ENCODE measurements around the gene PCBP4. TPM values are rescaled to one million over a fixed set of nuclear protein-coding genes. Genes with fewer than 3 reads are reported as not detected.

The PCBP4 gene
- total RNA-seq, 2 donors from 2014 or later, result 73.8 to 119 TPM

DNA sequence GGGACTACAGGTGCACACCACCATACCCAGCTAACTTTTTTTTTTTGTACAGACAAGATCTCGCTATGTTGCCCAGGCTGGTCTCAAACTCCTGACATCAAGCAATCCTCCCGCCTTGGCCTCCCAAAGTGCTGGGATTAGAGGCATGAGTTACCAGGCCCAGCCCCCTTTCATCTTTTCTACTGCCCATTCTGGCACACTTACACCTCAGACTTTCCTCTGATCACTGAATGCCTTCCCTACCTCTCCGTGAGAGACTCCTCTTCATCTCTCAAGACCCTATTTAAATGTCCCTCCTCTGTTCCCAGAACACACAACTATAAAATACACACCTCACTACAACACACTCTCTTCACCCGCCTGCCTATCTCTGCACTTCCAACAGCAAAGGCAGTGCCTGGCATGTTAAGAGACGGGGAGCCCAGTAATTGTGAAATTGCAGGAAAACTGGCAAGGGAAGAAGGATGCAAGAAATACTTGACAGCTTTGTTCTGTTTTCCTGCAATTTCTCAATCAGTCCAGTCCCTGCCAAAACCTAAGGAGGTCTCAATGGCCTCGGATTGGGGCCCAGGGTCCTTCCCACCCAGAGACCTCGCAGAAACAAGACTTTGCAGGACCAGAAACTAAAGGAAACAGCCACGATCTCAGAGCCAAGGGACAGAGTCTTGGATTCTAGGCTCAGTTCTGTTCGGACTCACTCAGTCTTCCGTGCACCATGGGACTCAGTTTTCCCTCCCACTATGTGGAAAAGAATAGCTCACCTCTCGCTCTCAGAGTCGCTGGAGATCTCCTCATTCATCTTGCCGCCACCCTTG lies 26.4 kb downstream of the PCBP4 start:
- no peaks in the 10 kb centered on the region for H3K27me3 ChIP-seq
- no peak for DNase-seq (ENCODE audit: low spot score)
- peaks cover 29% of the 10 kb centered on the region for H3K36me3 ChIP-seq
- TF ChIP-seq CTCF (IDR thresholded peaks at IDR 0.05), result no peak
- H3K4me3 ChIP-seq, result peak overlapping the region; percentile 57 to 80
- no peaks in the 10 kb centered on the region for H3K9me3 ChIP-seq
- peak overlapping the region in 1 of 2 donors; percentile 67 for H3K27ac ChIP-seq
- peaks cover 0 to 32% of the 10 kb centered on the region in 2 donors for H3K4me1 ChIP-seq

DNA sequence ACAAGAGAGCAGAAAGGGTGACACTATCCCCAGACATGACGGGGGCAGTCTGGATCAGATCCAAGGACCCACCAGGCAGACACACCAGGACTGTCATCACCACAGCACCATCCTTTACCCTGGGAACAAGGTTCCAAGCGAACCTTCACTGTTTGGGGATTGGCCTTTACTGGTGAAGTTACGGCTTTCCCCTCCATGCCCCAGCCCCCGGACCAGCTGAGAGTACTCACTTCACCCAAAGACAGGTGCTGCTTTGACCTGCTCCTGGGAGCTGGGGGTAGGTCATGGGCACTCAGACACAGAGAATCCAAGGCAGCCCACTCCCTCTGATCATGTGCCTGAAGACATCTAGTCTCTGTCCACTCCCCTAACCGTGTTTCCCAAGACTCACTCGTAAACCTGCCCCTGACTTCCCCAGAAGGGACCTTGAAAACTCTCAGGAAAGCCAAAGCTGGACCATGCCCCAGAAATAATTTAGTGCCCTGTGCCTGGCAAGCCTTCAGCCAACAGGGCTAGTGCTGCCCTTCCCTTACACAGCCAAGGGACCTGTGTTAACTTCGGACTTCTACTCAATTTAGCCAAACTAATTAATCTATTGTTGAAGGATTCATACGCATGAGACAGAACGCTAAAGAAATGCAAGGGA lies 28.4 kb downstream of the PCBP4 start:
- no peaks in the 10 kb centered on the region for H3K27me3 ChIP-seq
- peaks cover 48% of the 10 kb centered on the region for H3K36me3 ChIP-seq
- TF ChIP-seq CTCF (IDR thresholded peaks at IDR 0.05), result no peak

DNA sequence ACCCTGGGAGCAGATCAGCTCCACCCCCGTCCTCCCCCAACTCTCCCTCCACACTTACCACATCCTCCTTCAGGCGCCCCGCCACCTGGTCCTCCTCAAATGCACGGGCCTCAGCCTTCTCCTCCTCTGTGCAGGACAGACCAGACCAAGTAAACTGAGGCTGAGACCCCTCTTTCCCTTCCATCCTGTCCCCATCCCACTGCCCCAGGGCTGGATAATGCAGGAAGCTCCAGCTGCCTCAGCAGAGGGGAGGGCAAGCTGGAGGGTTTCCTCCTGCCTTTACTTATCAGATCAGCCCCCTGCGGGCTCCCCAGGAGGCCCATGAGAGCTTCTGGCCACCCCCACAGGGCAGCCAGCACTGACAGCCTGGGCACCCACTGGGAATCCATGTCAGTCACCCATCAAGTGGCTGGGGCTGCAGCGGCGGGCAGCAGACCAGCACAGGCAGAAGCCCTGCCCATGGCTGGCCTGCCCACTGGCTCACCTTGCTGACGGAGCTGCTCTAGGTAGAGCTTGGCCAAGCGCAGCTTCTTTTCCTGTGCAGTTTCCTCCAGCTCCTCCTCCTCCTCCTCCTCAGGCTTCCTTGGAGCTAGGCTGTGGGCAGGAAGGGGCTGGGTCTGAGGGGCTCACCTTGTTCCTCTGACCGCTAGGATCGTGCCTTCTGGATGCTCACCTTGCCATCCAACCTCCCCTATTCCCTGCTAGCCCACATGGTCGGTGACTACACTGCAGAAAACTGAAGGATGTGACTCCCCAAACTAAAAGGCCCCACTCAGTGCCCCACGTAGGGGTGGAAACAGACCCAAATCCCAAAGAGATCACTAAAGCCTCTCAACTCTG lies 29.4 kb downstream of the PCBP4 start:
- Histone ChIP-seq H3K27ac (no peak overlapping the region), H3K9me3 (no peaks in the 10 kb centered on the region), H3K27me3 (no peaks in the 10 kb centered on the region), H3K4me3 (no peak overlapping the region), H3K36me3 (peaks cover 59% of the 10 kb centered on the region), H3K4me1 (peaks cover 0 to 25% of the 10 kb centered on the region in 2 donors)
- no peak for TF ChIP-seq CTCF (IDR thresholded peaks at IDR 0.05)
- no peak for DNase-seq (ENCODE audit: low spot score)

More for the DNA sequence above, 28.4 kb downstream of the PCBP4 start:
- Histone ChIP-seq H3K27ac (no peak overlapping the region), H3K4me3 (no peak overlapping the region), H3K9me3 (no peaks in the 10 kb centered on the region), H3K4me1 (peaks cover 0 to 32% of the 10 kb centered on the region in 2 donors)
- DNase-seq (ENCODE audit: low spot score), result no peak

DNA sequence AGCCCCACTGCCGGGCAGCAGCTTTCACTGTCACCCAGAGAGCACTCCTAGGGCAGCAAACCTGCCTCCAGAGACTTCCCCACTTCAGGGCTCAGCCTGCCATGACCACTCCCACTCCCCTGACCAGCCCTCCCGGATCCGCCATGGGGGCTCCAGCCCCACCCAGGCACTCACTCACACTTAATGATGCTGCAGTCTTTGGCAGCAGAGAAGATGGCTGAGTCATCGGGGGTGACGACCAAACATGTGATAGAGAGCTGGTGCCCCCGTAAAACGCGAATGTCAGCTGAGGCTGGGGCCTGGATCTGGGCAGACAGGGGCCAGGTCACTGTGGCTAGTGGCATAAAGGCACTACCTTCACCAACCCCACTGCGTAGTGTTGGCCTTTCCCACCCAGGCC lies 30.2 kb downstream of the PCBP4 start:
- Histone ChIP-seq H3K27ac (no peak overlapping the region), H3K27me3 (no peaks in the 10 kb centered on the region), H3K36me3 (peaks cover 59% of the 10 kb centered on the region), H3K4me1 (peaks cover 0 to 18% of the 10 kb centered on the region in 2 donors), H3K9me3 (no peaks in the 10 kb centered on the region), H3K4me3 (no peak overlapping the region)
- DNase-seq (ENCODE audit: low spot score), result no peak
- no peak for TF ChIP-seq CTCF (IDR thresholded peaks at IDR 0.05)

DNA sequence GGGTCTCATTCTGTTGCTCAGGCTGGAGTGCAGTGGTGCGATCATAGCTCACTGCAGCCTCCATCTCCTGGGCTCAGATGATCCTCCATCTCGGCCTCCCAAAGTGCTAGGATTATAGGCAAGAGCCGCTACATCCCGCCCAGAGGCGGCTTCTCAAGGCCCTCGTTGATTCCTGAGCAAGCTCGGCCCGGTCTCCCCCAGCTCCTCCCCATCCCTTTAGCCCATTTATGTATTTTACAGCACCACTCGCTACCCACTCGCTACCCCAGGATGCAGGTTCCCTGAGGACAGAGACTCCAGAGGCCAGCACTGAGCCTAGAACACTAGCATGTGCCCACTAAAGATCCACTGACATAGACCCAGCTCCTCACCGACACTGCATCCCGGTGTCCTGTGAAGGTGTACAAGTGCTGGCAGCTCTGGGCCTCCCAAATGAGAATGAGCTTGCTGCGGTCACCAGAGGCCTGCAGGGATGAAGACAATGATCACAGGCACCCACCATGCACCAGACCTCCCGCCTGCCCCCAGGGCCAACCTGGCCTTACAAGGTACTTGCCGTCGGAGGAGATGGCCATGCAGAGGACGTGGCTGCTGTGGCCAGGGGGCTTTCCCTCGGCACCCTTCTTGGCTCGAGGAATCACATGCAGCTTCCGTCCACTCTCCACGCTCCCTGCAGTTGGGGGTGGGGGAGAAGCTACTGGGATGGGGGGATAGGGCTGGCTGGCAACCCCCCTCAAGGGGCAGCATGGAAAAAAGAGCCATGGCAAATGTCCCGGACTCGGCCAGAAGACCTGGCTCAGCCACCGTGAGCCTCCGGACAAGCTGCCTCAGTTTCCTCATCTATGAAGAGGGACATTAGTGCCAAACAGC lies 31.1 kb downstream of the PCBP4 start:
- no peak for TF ChIP-seq CTCF (IDR thresholded peaks at IDR 0.05)
- H3K36me3 ChIP-seq, result peaks cover 59% of the 10 kb centered on the region

More for the DNA sequence above, 31.1 kb downstream of the PCBP4 start:
- peaks cover 0 to 13% of the 10 kb centered on the region in 2 donors for H3K4me1 ChIP-seq
- peak; percentile 16 for DNase-seq (ENCODE audit: low spot score)
- no peaks in the 10 kb centered on the region for H3K9me3 ChIP-seq
- no peak overlapping the region for H3K4me3 ChIP-seq
- H3K27ac ChIP-seq, result no peak overlapping the region
- H3K27me3 ChIP-seq, result no peaks in the 10 kb centered on the region

Measured in right atrium auricular region (tissue), 2 donors.